Mesenchymal stem cell (in vitro differentiated cells and primary cell): ENCODE results near the gene SDR42E1.

Experiments
- DNase-seq: peaks from one replicate; pipeline ENCODE4 v3.0.0-alpha.2; 2013
- H2AFZ ChIP-seq: one replicate; pipeline ENCODE4 v1.6.1; 2013; ENCODE audit warnings: low read depth, mild to moderate bottlenecking, control low read depth, inconsistent platforms, low read length, moderate library complexity
- H2AK5ac ChIP-seq: 2 replicates; pipeline ENCODE4 v1.6.1; 2013; ENCODE audit warnings: low read length, moderate library complexity, mild to moderate bottlenecking, inconsistent platforms; ENCODE audit not compliant: severe bottlenecking
- H2BK120ac ChIP-seq: one replicate; pipeline ENCODE4 v1.6.1; 2013; ENCODE audit warnings: low read depth, mild to moderate bottlenecking, inconsistent platforms, low read length, moderate library complexity
- H2BK12ac ChIP-seq, 2 experiments: one replicate each; pipeline ENCODE4 v1.6.1; 2013; ENCODE audit warnings: inconsistent platforms in 2 of 2, low read length in 2 of 2, mild to moderate bottlenecking in 2 of 2, moderate library complexity in 2 of 2, control low read depth in 1 of 2
- H2BK15ac ChIP-seq: one replicate; pipeline ENCODE4 v1.6.1; 2013; ENCODE audit warnings: mild to moderate bottlenecking, low read depth, inconsistent platforms; ENCODE audit not compliant: poor library complexity, severe bottlenecking
- H2BK5ac ChIP-seq: 2 replicates; pipeline ENCODE4 v1.6.1; 2013; ENCODE audit warnings: low read depth, mild to moderate bottlenecking, low read length, control low read depth, inconsistent platforms; ENCODE audit not compliant: poor library complexity, severe bottlenecking
- H3K14ac ChIP-seq, 2 experiments: one replicate each; pipeline ENCODE4 v1.6.1; 2013; ENCODE audit warnings: inconsistent platforms in 2 of 2, low read length in 2 of 2, control low read depth in 1 of 2, mild to moderate bottlenecking in 1 of 2, moderate library complexity in 1 of 2
- H3K18ac ChIP-seq, 2 experiments: one replicate each; pipeline ENCODE4 v1.6.1; 2013; ENCODE audit warnings: inconsistent platforms in 2 of 2, low read length in 2 of 2, control low read depth in 1 of 2, low read depth in 1 of 2, mild to moderate bottlenecking in 1 of 2
- H3K23ac ChIP-seq, 2 experiments: one replicate each; pipeline ENCODE4 v1.6.1; 2013; ENCODE audit warnings: inconsistent platforms in 2 of 2, low read length in 2 of 2, mild to moderate bottlenecking in 2 of 2, moderate library complexity in 2 of 2, control low read depth in 1 of 2
- H3K27ac ChIP-seq: 2 replicates; pipeline ENCODE4 v1.5.1; 2013; ENCODE audit warnings: mild to moderate bottlenecking, moderate library complexity, low read length, control low read depth, inconsistent platforms; ENCODE audit not compliant: poor library complexity, severe bottlenecking
- H3K27me3 ChIP-seq, 2 experiments: 2 replicates each; pipeline versions ENCODE4 v1.6.1 to v1.7.0; 2013; ENCODE audit warnings: low read length in 2 of 2, mild to moderate bottlenecking in 2 of 2, moderate library complexity in 2 of 2, control low read depth in 1 of 2, inconsistent platforms in 1 of 2; ENCODE audit not compliant: control insufficient read depth in 1 of 2, insufficient read depth in 1 of 2
- H3K36me3 ChIP-seq, 2 experiments: 2 replicates each; pipeline versions ENCODE4 v1.6.1 to v1.7.0; 2013; ENCODE audit warnings: low read length in 2 of 2, control low read depth in 1 of 2, inconsistent platforms in 1 of 2, low read depth in 1 of 2, mild to moderate bottlenecking in 1 of 2; ENCODE audit not compliant: insufficient read depth in 2 of 2, control insufficient read depth in 1 of 2
- H3K4ac ChIP-seq, 2 experiments: one replicate each; pipeline ENCODE4 v1.6.1; 2013; ENCODE audit warnings: inconsistent platforms in 2 of 2, low read length in 2 of 2, mild to moderate bottlenecking in 2 of 2, moderate library complexity in 2 of 2, control low read depth in 1 of 2, low read depth in 1 of 2
- H3K4me1 ChIP-seq: 2 replicates; pipeline ENCODE4 v1.6.1; 2013; ENCODE audit warnings: low read depth, low read length, control low read depth; ENCODE audit not compliant: control insufficient read depth, insufficient read depth
- H3K4me2 ChIP-seq: 2 replicates; pipeline ENCODE4 v1.6.1; 2013; ENCODE audit warnings: low read length, mild to moderate bottlenecking, inconsistent platforms; ENCODE audit not compliant: poor library complexity, severe bottlenecking
- H3K4me3 ChIP-seq, 2 experiments: 2 replicates each; pipeline versions ENCODE4 v1.5.1 to v1.7.0; 2013; ENCODE audit warnings: low read length in 2 of 2, mild to moderate bottlenecking in 2 of 2, control low read depth in 1 of 2, low read depth in 1 of 2; ENCODE audit not compliant: insufficient read depth in 1 of 2
- H3K79me1 ChIP-seq: replicated peaks from 2 replicates; pipeline ENCODE4 v1.6.1; 2013; ENCODE audit warnings: mild to moderate bottlenecking, control low read depth, low read length, inconsistent platforms; ENCODE audit not compliant: poor library complexity, severe bottlenecking
- H3K9ac ChIP-seq: 2 replicates; pipeline ENCODE4 v1.7.0; 2013; ENCODE audit warnings: mild to moderate bottlenecking, low read length, moderate library complexity
- H3K9me3 ChIP-seq: 2 replicates; pipeline ENCODE4 v1.7.0; 2013; ENCODE audit warnings: mild to moderate bottlenecking, low read length; ENCODE audit not compliant: control insufficient read depth
- H4K8ac ChIP-seq: one replicate; pipeline ENCODE4 v1.6.1; 2013; ENCODE audit warnings: inconsistent platforms, mild to moderate bottlenecking, low read length, moderate library complexity
- H4K91ac ChIP-seq: one replicate; pipeline ENCODE4 v1.6.1; 2013; ENCODE audit warnings: mild to moderate bottlenecking, low read length, inconsistent platforms
- WGBS: methylation state at CpG from one replicate; pipeline ENCODE4 v1.1.7; 2013; ENCODE audit warnings: mixed read lengths; 5-methylcytosine and 5-hydroxymethylcytosine counted together

Gene SDR42E1

DNA sequence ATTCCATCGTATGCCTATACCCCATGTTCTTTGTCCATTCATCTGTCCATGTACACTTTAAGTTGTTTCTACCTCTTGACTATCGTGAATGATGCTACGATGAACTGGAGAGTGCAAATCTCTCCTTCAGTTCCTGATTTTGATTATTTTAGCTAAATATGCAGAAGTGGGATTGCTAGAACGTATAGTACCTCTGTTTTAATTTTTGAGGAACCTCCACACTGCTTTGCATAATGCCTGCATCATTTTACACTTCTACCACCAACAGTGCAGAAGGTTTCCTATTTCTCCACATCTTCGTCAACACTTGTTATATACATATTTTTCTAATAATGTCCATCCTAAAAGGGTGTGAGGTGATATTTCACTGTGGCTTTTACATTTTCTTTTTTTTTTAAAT, 43.9 kb downstream of the SDR42E1 start:
- H3K4ac ChIP-seq: no peak overlapping the region
- H3K4me3 ChIP-seq: no peak overlapping the region
- no peak for DNase-seq
- no peak overlapping the region for H4K8ac ChIP-seq
- H3K27me3 ChIP-seq: no peaks in the 10 kb centered on the region
- no peak overlapping the region for H4K91ac ChIP-seq
- no peak overlapping the region for H3K14ac ChIP-seq
- H3K9me3 ChIP-seq: peaks cover 14% of the 10 kb centered on the region
- H3K4me1 ChIP-seq: no peaks in the 10 kb centered on the region
- no peak overlapping the region for H3K18ac ChIP-seq
- H3K9ac ChIP-seq: no peak overlapping the region
- H2AFZ ChIP-seq: no peak overlapping the region
- H2BK12ac ChIP-seq: no peak overlapping the region
- H3K4me2 ChIP-seq: no peak overlapping the region
- no peak overlapping the region for H2AK5ac ChIP-seq
- no peak overlapping the region for H3K27ac ChIP-seq
- no peaks in the 10 kb centered on the region for H3K79me1 ChIP-seq
- 77% methylated on average over 2 of the region's 5 CpGs for WGBS
- H2BK5ac ChIP-seq: no peak overlapping the region
- H3K23ac ChIP-seq: no peak overlapping the region
- no peak overlapping the region for H2BK15ac ChIP-seq
- no peak overlapping the region for H2BK120ac ChIP-seq
- no peaks in the 10 kb centered on the region for H3K36me3 ChIP-seq

DNA sequence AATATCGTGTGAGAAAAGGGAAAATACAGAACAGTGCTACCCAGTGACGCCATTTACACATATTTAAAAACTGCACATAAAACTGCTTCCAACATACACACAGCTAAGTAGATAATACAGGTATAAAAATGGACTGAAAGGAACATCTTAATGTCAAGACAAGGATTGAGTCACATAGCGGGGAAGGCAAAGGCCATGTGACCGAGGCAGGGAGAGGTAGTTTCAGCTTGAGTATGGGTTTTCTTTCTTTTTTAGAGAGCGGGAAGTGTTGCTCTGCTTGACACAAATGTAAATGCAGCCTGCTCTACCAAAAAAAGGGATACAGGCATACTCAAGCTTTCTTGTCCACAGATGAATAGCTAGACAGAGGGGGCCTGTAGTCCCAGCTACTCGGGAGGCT, 46.5 kb downstream of the SDR42E1 start:
- 79% methylated on average over 2 of the region's 6 CpGs for WGBS
- no peaks in the 10 kb centered on the region for H3K36me3 ChIP-seq
- H3K4me1 ChIP-seq: no peaks in the 10 kb centered on the region
- H3K9ac ChIP-seq: no peak overlapping the region
- H3K27me3 ChIP-seq: no peaks in the 10 kb centered on the region
- H2BK12ac ChIP-seq: no peak overlapping the region
- H3K9me3 ChIP-seq: no peaks in the 10 kb centered on the region
- H2BK15ac ChIP-seq: no peak overlapping the region
- H3K27ac ChIP-seq: no peak overlapping the region
- no peaks in the 10 kb centered on the region for H3K79me1 ChIP-seq
- no peak overlapping the region for H3K4me2 ChIP-seq
- H3K18ac ChIP-seq: no peak overlapping the region
- DNase-seq: no peak
- H4K91ac ChIP-seq: no peak overlapping the region
- H3K4me3 ChIP-seq: no peak overlapping the region
- H2BK120ac ChIP-seq: no peak overlapping the region
- H3K23ac ChIP-seq: no peak overlapping the region
- no peak overlapping the region for H2BK5ac ChIP-seq
- no peak overlapping the region for H3K14ac ChIP-seq
- no peak overlapping the region for H4K8ac ChIP-seq
- H2AK5ac ChIP-seq: no peak overlapping the region
- no peak overlapping the region for H3K4ac ChIP-seq
- H2AFZ ChIP-seq: no peak overlapping the region

DNA sequence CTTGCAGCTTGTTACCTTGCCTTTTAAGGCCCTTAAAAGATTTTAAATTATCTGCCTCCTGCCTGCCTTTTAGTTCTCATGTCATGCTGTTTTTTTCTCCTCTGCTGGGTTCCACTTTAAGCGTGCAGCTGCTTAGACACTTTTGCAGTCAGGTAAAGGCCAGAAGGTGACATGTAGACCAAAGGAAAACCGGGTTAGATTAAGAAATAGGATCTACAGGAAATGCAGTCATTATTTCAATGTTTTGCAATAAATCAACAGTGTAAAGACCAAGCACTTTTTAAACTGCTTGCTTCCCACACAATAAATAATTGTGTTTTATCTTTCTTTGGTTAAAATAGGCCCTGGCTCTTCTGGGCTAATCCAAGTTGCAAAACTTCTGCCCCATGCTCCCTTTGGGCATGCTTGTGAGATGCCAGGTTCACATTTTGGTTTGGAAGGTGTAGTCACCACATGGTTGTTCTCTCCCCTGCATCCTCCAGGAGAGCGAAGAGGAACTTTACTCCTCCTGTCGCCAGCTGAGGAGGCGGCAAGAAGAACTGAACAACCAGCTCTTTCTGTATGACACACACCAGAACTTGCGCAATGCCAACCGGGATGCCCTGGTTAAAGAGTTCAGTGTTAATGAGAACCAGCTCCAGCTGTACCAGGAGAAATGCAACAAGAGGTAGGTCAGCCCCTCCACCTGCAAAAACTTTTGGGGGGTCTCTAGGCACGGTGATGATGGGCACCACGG, 54.9 kb downstream of the SDR42E1 start:
- H3K18ac ChIP-seq: no peak overlapping the region
- no peaks in the 10 kb centered on the region for H3K79me1 ChIP-seq
- no peak overlapping the region for H2AK5ac ChIP-seq
- WGBS: 91% methylated on average over 7 of the region's 9 CpGs
- no peak overlapping the region for H3K4me3 ChIP-seq
- no peak overlapping the region for H2AFZ ChIP-seq
- no peak overlapping the region for H4K91ac ChIP-seq
- no peak overlapping the region for H3K14ac ChIP-seq
- H3K27ac ChIP-seq: no peak overlapping the region
- no peak overlapping the region for H2BK12ac ChIP-seq
- no peaks in the 10 kb centered on the region for H3K36me3 ChIP-seq
- no peak overlapping the region for H3K9ac ChIP-seq
- peaks cover 13% of the 10 kb centered on the region for H3K9me3 ChIP-seq
- H4K8ac ChIP-seq: no peak overlapping the region
- H3K4me1 ChIP-seq: no peaks in the 10 kb centered on the region
- no peak overlapping the region for H2BK5ac ChIP-seq
- H3K23ac ChIP-seq: no peak overlapping the region
- no peak overlapping the region for H3K4ac ChIP-seq
- H3K4me2 ChIP-seq: no peak overlapping the region
- DNase-seq: no peak
- H2BK15ac ChIP-seq: no peak overlapping the region
- no peaks in the 10 kb centered on the region for H3K27me3 ChIP-seq
- no peak overlapping the region for H2BK120ac ChIP-seq

DNA sequence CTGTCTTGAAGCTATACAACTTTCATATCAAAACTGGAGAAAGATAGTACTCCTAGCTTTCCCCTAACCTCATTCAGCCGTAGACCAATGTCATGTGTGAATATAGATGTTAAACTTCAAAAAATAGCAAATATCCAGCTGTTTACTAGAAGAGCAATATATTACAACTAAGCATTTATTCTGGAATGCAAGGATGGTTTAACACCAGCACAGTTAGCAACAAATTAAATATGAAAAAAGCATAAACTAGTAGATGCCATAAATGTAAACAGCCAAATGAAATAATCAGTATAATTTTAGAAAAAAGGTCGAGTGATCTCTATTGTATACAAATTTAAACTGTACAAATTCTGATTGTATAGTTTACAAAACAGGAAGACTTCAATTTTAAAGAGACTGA, 59.7 kb downstream of the SDR42E1 start:
- Histone ChIP-seq H2AK5ac (no peak overlapping the region), H2BK12ac (no peak overlapping the region), H2BK15ac (no peak overlapping the region), H2BK5ac (no peak overlapping the region), H3K27me3 (no peaks in the 10 kb centered on the region), H3K4me2 (no peak overlapping the region), H3K36me3 (no peaks in the 10 kb centered on the region), H4K8ac (no peak overlapping the region), H3K4me3 (no peak overlapping the region), H3K18ac (no peak overlapping the region), H2AFZ (no peak overlapping the region), H3K9me3 (peaks cover 24% of the 10 kb centered on the region), H4K91ac (no peak overlapping the region), H3K4ac (no peak overlapping the region), H3K14ac (no peak overlapping the region), H3K79me1 (no peaks in the 10 kb centered on the region), H3K27ac (no peak overlapping the region), H3K4me1 (no peaks in the 10 kb centered on the region), H2BK120ac (no peak overlapping the region), H3K23ac (no peak overlapping the region), H3K9ac (no peak overlapping the region)
- WGBS: no CpG with 5 or more reads among the region's 2 CpGs
- no peak for DNase-seq
